IMR-90 (cell line): ENCODE data around the gene RCCD1.

Experiments used
- ELK1 ChIP-seq: fragments of 150-350 bp; IDR thresholded peaks from 2 replicates; pipeline ENCODE4 v1.6.1; 2016; ENCODE audit warnings: low read depth, mild to moderate bottlenecking, low read length, moderate library complexity, borderline replicate concordance
- TF ChIP-seq, protein P1 (sequence below): conservative IDR thresholded peaks from 2 replicates; pipeline ENCODE4 v1.5.1; 2012; ENCODE audit warnings: mild to moderate bottlenecking, low read depth, low read length, improper control_type of control experiment

- TF ChIP-seq, protein P1, sequence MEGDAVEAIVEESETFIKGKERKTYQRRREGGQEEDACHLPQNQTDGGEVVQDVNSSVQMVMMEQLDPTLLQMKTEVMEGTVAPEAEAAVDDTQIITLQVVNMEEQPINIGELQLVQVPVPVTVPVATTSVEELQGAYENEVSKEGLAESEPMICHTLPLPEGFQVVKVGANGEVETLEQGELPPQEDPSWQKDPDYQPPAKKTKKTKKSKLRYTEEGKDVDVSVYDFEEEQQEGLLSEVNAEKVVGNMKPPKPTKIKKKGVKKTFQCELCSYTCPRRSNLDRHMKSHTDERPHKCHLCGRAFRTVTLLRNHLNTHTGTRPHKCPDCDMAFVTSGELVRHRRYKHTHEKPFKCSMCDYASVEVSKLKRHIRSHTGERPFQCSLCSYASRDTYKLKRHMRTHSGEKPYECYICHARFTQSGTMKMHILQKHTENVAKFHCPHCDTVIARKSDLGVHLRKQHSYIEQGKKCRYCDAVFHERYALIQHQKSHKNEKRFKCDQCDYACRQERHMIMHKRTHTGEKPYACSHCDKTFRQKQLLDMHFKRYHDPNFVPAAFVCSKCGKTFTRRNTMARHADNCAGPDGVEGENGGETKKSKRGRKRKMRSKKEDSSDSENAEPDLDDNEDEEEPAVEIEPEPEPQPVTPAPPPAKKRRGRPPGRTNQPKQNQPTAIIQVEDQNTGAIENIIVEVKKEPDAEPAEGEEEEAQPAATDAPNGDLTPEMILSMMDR, result no peak
- no peak for TF ChIP-seq ELK1
These were observed 17.9 kb upstream of the RCCD1 start for GRCh38 chr15:90936823-90937222.
